ENCODE data around the gene ARHGEF38.
"Not testable (repeated sequence)": the region's sequence is repeated elsewhere in the genome, so short reads cannot be mapped to it uniquely, and the experiment has no call there.

ARHGEF38 gene

DNA sequence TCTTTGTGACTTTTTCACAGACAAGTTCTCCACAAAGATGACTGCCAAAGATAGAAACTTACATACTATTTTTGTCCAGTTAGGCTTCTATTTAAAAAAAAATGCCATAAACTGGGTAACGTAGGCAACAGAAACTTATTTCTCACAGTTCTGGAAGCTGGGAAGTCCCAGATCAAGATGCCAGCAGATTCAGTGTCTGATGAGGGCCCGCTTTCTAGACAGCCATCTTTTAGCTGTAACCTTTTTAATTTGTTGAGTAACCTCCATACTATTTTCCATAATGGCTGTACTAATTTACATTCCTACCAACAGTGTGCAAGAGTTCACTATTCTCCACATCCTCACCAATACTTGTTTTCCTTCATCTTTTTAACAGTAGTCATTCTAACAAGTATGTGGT lies 55.5 kb downstream of the ARHGEF38 start:
- DNase-seq (ENCODE audit: low read depth in 1 of 2, low spot score in 1 of 2): no peak

GRCh38 chr4:105609819-105610218 lies 57.4 kb downstream of the ARHGEF38 start:
- not testable (repeated sequence) for DNase-seq (ENCODE audit: low read depth in 1 of 2, low spot score in 1 of 2)

- no peak for DNase-seq (ENCODE audit: low read depth in 1 of 2, low spot score in 1 of 2)
Observed at GRCh38 chr4:105613306-105613705, 60.9 kb downstream of the ARHGEF38 start.

DNA sequence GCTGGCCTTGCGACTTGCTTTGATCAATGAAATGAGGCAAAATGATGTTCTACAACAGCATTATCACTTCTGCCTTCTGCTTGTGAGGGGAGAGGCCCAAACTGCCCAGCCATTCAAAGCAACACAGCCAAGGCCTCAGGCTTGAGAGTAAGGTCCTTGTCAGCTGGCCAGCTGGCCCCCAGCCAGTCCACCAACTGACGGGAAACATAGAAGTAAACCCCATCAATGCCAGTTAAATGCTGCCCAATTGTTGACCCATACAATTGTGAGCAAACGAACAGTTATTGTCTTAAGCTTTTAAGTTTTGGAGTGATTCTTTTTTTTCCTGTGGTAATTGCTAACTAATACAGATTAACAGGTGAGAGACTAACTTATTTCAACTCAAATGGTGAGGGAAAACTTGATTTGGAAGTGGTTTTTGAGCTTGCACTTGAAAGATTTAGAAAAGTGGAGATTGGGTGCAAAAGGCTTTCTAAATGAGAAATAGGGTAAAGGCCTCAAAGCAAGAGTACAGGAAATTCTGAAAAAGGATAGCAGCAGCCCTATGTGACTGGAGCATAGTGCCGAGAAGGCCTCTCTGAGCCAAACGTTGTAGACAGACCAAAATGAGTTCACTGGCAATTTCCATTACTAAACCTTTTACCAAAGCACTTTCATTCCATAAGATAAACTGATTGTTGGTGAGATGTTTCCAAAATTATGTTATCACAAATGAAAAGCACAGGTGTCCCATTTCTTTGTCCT lies 66.9 kb downstream of the ARHGEF38 start:
- DNase-seq (ENCODE audit: low read depth in 1 of 2, low spot score in 1 of 2): no peak

- DNase-seq (ENCODE audit: low read depth in 1 of 2, low spot score in 1 of 2): no peak
Observed at GRCh38 chr4:105620640-105621323, 68.4 kb downstream of the ARHGEF38 start.

- DNase-seq (ENCODE audit: low read depth in 1 of 2, low spot score in 1 of 2): no peak
Observed at GRCh38 chr4:105622269-105622668, 69.8 kb downstream of the ARHGEF38 start.

- no peak for DNase-seq (ENCODE audit: low read depth in 1 of 2, low spot score in 1 of 2)
Observed at GRCh38 chr4:105623099-105623498, 70.7 kb downstream of the ARHGEF38 start.

DNA sequence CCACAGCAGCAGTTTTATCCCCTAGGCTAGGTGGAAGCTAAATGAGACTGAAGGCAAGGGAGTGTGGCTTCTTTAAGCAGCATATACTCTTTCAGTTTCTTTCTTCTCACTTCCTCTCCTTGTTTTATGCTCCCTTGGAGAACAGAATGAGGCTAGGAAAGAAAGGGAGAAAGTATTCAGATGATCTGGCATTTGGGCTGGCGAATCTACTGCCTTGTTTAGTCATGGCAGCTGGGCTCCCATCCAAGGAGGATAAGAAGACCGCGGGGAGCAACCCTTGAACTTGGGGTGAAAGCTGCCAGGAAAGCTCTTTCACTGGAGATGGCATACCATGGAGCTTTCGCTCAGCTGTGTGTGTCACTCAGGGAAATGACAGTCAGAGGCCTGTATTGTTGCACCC lies 72.1 kb downstream of the ARHGEF38 start:
- DNase-seq (ENCODE audit: low read depth in 1 of 2, low spot score in 1 of 2): no peak

DNA sequence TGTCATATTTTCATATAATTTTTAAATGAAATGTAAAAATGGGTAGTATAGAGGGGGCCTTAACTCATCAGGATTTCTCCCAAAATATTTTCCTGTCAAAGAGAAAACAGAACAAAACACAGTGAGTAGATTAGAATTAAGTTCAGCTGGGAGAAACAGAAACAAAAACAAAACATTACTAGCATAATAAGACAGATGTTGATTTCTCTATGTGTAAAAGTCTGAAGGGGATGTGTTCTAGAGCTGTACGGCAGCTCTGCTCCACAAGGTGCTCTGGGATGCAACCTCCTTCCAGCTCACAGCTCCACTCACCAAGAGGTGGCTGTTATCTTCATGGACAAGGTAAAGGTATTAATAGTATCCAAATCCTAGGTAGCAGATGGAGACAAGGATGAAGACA lies 72.8 kb downstream of the ARHGEF38 start:
- DNase-seq (ENCODE audit: low read depth in 1 of 2, low spot score in 1 of 2): no peak

DNA sequence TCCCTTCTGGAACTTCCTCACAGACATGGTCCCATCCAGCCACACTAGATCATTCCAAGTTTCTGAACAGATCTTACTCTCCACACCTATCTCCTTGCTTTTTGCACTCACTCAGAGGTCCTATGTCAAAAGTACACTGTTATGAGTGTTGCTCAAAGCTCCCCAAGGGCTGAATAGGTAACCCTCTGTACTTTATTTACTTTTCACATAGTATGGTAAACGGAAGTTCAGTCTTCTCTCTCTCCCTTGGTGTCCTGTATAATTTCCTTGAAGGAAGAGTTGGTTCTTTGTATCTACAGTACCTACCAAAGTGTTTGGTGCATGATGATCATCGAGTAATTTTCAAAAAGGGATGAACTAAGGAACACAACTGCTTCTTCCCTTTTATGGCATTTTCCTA lies 74.4 kb downstream of the ARHGEF38 start:
- no peak for DNase-seq (ENCODE audit: low read depth in 1 of 2, low spot score in 1 of 2)

GRCh38 chr4:105627620-105628019 lies 75.2 kb downstream of the ARHGEF38 start:
- DNase-seq (ENCODE audit: low read depth in 1 of 2, low spot score in 1 of 2): no peak

DNA sequence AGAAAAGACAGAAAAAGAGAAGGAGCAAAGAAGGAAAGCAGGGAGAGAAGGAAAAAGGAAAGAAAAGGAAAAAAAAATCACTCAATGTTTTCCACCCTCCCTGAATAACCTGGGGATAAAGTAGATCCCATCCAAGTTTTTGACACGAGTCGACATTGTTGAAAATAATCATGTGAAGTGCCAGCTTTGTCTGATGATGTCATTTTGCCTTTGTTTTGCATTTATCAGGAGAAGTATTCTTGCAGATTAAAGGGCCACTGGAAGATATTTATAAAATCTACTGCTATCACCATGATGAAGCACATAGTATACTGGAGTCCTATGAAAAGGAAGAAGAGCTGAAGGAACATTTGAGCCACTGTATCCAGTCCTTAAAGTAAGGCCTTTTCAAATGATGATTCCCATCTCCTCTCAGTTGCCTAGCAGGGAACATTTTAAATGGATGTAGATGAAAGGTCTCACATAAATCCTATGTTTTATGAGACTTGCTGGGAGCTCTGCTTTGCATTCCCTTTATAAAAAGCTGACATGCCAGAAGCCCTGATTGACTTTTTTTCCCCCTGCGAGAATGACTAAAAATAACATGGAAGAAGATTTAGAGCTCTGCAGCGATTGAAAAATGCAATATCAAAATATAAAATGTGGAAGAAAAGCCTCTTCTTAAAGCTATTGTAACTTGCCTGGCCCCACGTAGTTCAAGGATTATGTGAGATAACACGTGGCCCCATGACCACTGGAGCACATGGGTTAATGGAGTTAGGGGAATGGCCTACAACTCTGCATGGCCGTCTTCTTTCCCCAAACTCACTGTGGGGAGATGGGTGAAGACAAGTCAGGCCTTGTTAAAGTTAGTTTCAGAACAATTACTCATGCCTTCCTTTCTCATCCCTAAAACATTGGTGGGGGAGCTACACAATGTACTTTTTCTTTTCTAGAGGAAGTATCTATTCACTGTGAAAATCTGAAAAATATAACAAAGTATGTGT lies 78.5 kb downstream of the ARHGEF38 start:
- no peak for DNase-seq (ENCODE audit: low read depth in 1 of 2, low spot score in 1 of 2)

GRCh38 chr4:105631818-105632400 lies 79.5 kb downstream of the ARHGEF38 start:
- no peak for DNase-seq (ENCODE audit: low read depth in 1 of 2, low spot score in 1 of 2)

- DNase-seq (ENCODE audit: low read depth in 1 of 2, low spot score in 1 of 2): no peak
Observed at GRCh38 chr4:105632599-105632998, 80.2 kb downstream of the ARHGEF38 start.

DNA sequence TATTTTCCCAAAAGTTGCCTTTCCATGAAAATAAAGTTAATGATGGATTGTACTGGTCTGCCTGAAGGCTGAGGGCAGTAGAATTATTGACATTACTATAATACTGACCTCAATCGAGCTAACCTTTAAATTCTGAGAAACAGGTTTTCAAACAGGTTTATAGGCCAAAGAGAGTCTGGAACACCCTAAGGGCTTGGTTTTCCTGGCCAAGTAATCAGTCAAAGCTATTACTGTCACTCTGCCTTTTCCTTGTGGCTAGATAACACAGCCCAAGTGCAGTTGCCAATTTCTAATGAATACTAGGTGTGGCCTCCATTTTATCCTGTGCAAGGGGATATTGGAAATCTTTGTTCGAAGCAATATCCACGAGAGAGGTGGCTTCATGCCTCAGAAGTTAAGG lies 80.8 kb downstream of the ARHGEF38 start:
- no peak for DNase-seq (ENCODE audit: low read depth in 1 of 2, low spot score in 1 of 2)

- DNase-seq (ENCODE audit: low read depth in 1 of 2, low spot score in 1 of 2): no peak
Observed at GRCh38 chr4:105634402-105635080, 82.1 kb downstream of the ARHGEF38 start.

- no peak for DNase-seq (ENCODE audit: low read depth in 1 of 2, low spot score in 1 of 2)
Observed at GRCh38 chr4:105637408-105638176, 85.2 kb downstream of the ARHGEF38 start.

DNA sequence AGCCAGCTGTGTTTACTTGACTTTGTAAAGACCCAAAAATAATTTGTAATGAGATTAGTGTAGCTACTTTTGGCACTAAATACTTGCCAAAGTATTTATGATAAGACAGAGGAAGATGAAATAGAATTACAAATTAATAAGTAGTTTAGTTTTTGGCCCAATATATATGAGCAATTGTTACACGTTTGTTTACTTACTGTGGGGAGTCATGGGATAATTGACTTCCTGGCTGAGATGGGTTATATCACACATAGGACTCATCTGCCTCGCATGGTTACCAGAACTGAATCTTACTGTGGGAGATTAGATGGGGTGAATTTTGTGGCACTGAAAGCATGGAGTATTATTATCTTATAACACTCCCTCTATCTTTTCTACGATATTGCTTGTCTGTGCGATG lies 89.4 kb downstream of the ARHGEF38 start:
- DNase-seq (ENCODE audit: low read depth in 1 of 2, low spot score in 1 of 2): no peak

- no peak for DNase-seq (ENCODE audit: low read depth in 1 of 2, low spot score in 1 of 2)
Observed at GRCh38 chr4:105644257-105644656, 91.8 kb downstream of the ARHGEF38 start.

GRCh38 chr4:105645440-105645839 lies 93.0 kb downstream of the ARHGEF38 start:
- no peak for DNase-seq (ENCODE audit: low read depth in 1 of 2, low spot score in 1 of 2)

Data from stimulated activated CD4-positive, alpha-beta T cell treated with anti-CD3 and anti-CD28 coated beads, Interleukin-15, amount 100 ng/mL, for 1 hour (primary cell).